ENCODE measurements around the gene NANOS2.

NANOS2 gene

GRCh38 chr19:45913874-45914830 is at the start of gene NANOS2:
Gene NANOS2, minus strand, starts transcription at chr19:45914778. Its CDS starts 85 bp downstream, at chr19:45914693.
- DNase-seq (ENCODE audit: low spot score) = no peak

GRCh38 chr19:45962021-45962420 is 47.4 kb upstream of the NANOS2 start:
- DNase-seq (ENCODE audit: low spot score) = no peak

GRCh38 chr19:45960595-45961235 is 46.1 kb upstream of the NANOS2 start:
- no peak for DNase-seq (ENCODE audit: low spot score)

- DNase-seq (ENCODE audit: low spot score) = no peak
These were observed 45.0 kb upstream of the NANOS2 start for GRCh38 chr19:45959517-45960025.

- no peak for DNase-seq (ENCODE audit: low spot score)
These were observed 44.4 kb upstream of the NANOS2 start for GRCh38 chr19:45958769-45959516.

GRCh38 chr19:45958320-45958719 is 43.7 kb upstream of the NANOS2 start:
- DNase-seq (ENCODE audit: low spot score) = no peak

- DNase-seq (ENCODE audit: low spot score) = peak; percentile 73
These were observed 41.5 kb upstream of the NANOS2 start for GRCh38 chr19:45955905-45956608.

GRCh38 chr19:45954156-45954555 is 39.6 kb upstream of the NANOS2 start:
- no peak for DNase-seq (ENCODE audit: low spot score)

GRCh38 chr19:45953676-45954075 is 39.1 kb upstream of the NANOS2 start:
- no peak for DNase-seq (ENCODE audit: low spot score)

GRCh38 chr19:45952686-45953505 is 38.3 kb upstream of the NANOS2 start:
- peak; percentile 50 for DNase-seq (ENCODE audit: low spot score)

- no peak for DNase-seq (ENCODE audit: low spot score)
These were observed 37.7 kb upstream of the NANOS2 start for GRCh38 chr19:45952341-45952685.

GRCh38 chr19:45947926-45948325 is 33.3 kb upstream of the NANOS2 start:
- no peak for DNase-seq (ENCODE audit: low spot score)

- DNase-seq (ENCODE audit: low spot score) = no peak
These were observed 25.9 kb upstream of the NANOS2 start for GRCh38 chr19:45940515-45940805.

- no peak for DNase-seq (ENCODE audit: low spot score)
These were observed 25.4 kb upstream of the NANOS2 start for GRCh38 chr19:45939792-45940514.

GRCh38 chr19:45938733-45939319 is 24.2 kb upstream of the NANOS2 start:
- no peak for DNase-seq (ENCODE audit: low spot score)

- DNase-seq (ENCODE audit: low spot score) = no peak
These were observed 20.7 kb upstream of the NANOS2 start for GRCh38 chr19:45935267-45935666.

- no peak for DNase-seq (ENCODE audit: low spot score)
These were observed 20.1 kb upstream of the NANOS2 start for GRCh38 chr19:45934551-45935230.

- no peak for DNase-seq (ENCODE audit: low spot score)
These were observed 19.2 kb upstream of the NANOS2 start for GRCh38 chr19:45933759-45934158.

GRCh38 chr19:45931055-45931454 is 16.5 kb upstream of the NANOS2 start:
- DNase-seq (ENCODE audit: low spot score) = no peak
